GM18951 (cell line): ENCODE measurements around the gene GOLGA3.
"Not testable (repeated sequence)": the region's sequence is repeated elsewhere in the genome, so short reads cannot be mapped to it uniquely, and the experiment has no call there.

Experiments
- POLR2A ChIP-seq: IDR thresholded peaks from 4 replicates; pipeline ENCODE4 v1.6.1; 2011; ENCODE audit warnings: mild to moderate bottlenecking; ENCODE audit not compliant: insufficient read length, insufficient read depth; ENCODE audit errors: extremely low read depth
- in situ Hi-C: fragments of 300-500 bp; cut with MboI; formaldehyde crosslinking; loops from one replicate; pipeline ENCODE4 v1.12.0; 2022; ENCODE audit warnings: low sequenced_read_pairs, mixed read lengths, inconsistent platforms; ENCODE audit not compliant: unreplicated experiment

Gene GOLGA3

GRCh38 chr12:132852496-132852895 is 23.8 kb upstream of the GOLGA3 start:
- no peak for TF ChIP-seq POLR2A
- in situ Hi-C loops, result no loop called here

- in situ Hi-C loops, result no loop called here
Measured at GRCh38 chr12:132851465-132851864, 22.8 kb upstream of the GOLGA3 start.

GRCh38 chr12:132850291-132850690 is 21.6 kb upstream of the GOLGA3 start:
- no peak for TF ChIP-seq POLR2A
- in situ Hi-C loops, result no loop called here

More at GRCh38 chr12:132851465-132851864, 22.8 kb upstream of the GOLGA3 start:
- TF ChIP-seq POLR2A, result no peak

- TF ChIP-seq POLR2A, result no peak
- in situ Hi-C loops, result no loop called here
Measured at GRCh38 chr12:132848521-132848920, 19.9 kb upstream of the GOLGA3 start.

GRCh38 chr12:132847363-132848356 is 19.0 kb upstream of the GOLGA3 start:
- no peak for TF ChIP-seq POLR2A
- in situ Hi-C loops, result no loop called here

GRCh38 chr12:132844681-132845080 is 16.0 kb upstream of the GOLGA3 start:
- in situ Hi-C loops, result not testable (repeated sequence)

- in situ Hi-C loops, result no loop called here
- no peak for TF ChIP-seq POLR2A
Measured at GRCh38 chr12:132842449-132843045, 13.9 kb upstream of the GOLGA3 start.

GRCh38 chr12:132841151-132841550 is 12.5 kb upstream of the GOLGA3 start:
- TF ChIP-seq POLR2A, result no peak
- in situ Hi-C loops, result no loop called here

- in situ Hi-C loops, result no loop called here
Measured at GRCh38 chr12:132840536-132840935, 11.9 kb upstream of the GOLGA3 start.

GRCh38 chr12:132839558-132840235 is 11.0 kb upstream of the GOLGA3 start:
- in situ Hi-C loops, result no loop called here
- TF ChIP-seq POLR2A, result no peak

More at GRCh38 chr12:132840536-132840935, 11.9 kb upstream of the GOLGA3 start:
- no peak for TF ChIP-seq POLR2A

GRCh38 chr12:132838410-132839080 is 9.9 kb upstream of the GOLGA3 start:
- no peak for TF ChIP-seq POLR2A
- in situ Hi-C loops, result no loop called here

GRCh38 chr12:132837693-132838409 is 9.2 kb upstream of the GOLGA3 start:
- in situ Hi-C loops, result no loop called here

More at GRCh38 chr12:132837693-132838409, 9.2 kb upstream of the GOLGA3 start:
- no peak for TF ChIP-seq POLR2A
